KMS-11 (cell line): Measurements from ENCODE around the gene SHC3.

Experiments
- H2AFZ ChIP-seq: fragments of 200-600 bp; sonication (generic); 2 replicates; pipeline ENCODE4 v1.6.1; 2016; ENCODE audit warnings: antibody characterized with exemption, mixed run types, low read depth
- H3K27ac ChIP-seq: fragments of 200-600 bp; sonication (generic); 2 replicates; pipeline ENCODE4 v1.6.1; 2016; ENCODE audit warnings: mild to moderate bottlenecking, mixed run types
- H3K27me3 ChIP-seq: fragments of 200-600 bp; sonication (generic); 2 replicates; pipeline ENCODE4 v1.6.1; 2017; ENCODE audit warnings: mild to moderate bottlenecking, low read depth, mixed run types, moderate library complexity; ENCODE audit not compliant: insufficient read depth
- H3K36me3 ChIP-seq: fragments of 200-600 bp; sonication (generic); 2 replicates; pipeline ENCODE4 v1.6.1; 2017; ENCODE audit warnings: mild to moderate bottlenecking, mixed run types; ENCODE audit not compliant: insufficient read depth
- H3K4me1 ChIP-seq: fragments of 200-600 bp; sonication (generic); 2 replicates; pipeline ENCODE4 v1.6.1; 2016; ENCODE audit warnings: mild to moderate bottlenecking, low read depth, mixed run types; ENCODE audit not compliant: poor library complexity, severe bottlenecking
- H3K4me2 ChIP-seq: fragments of 200-600 bp; sonication (generic); 2 replicates; pipeline ENCODE4 v1.7.0; 2016; ENCODE audit warnings: mild to moderate bottlenecking, mixed run types
- H3K4me3 ChIP-seq: fragments of 200-600 bp; sonication (generic); IDR thresholded peaks from 2 replicates; pipeline ENCODE4 v1.6.1; 2017; ENCODE audit warnings: low read depth, low read length, mixed read lengths; ENCODE audit not compliant: insufficient read depth
- H3K79me2 ChIP-seq: fragments of 200-600 bp; sonication (generic); 2 replicates; pipeline ENCODE4 v1.6.1; 2016; ENCODE audit warnings: low read depth, mixed run types; ENCODE audit not compliant: insufficient read depth
- H3K9ac ChIP-seq: fragments of 200-600 bp; sonication (generic); 2 replicates; pipeline ENCODE4 v1.6.1; 2016; ENCODE audit warnings: mild to moderate bottlenecking, mixed run types
- H4K20me1 ChIP-seq: fragments of 200-600 bp; sonication (generic); 2 replicates; pipeline ENCODE4 v1.6.1; 2016; ENCODE audit warnings: mild to moderate bottlenecking, mixed run types; ENCODE audit not compliant: insufficient read depth
- TF ChIP-seq, protein P1 (sequence below): fragments of 200-600 bp; sonication (generic); conservative IDR thresholded peaks from 2 replicates; pipeline ENCODE4 v1.6.1; 2017; ENCODE audit warnings: low read depth, mild to moderate bottlenecking, antibody characterized with exemption, low read length, moderate library complexity, mixed read lengths

The SHC3 gene

DNA sequence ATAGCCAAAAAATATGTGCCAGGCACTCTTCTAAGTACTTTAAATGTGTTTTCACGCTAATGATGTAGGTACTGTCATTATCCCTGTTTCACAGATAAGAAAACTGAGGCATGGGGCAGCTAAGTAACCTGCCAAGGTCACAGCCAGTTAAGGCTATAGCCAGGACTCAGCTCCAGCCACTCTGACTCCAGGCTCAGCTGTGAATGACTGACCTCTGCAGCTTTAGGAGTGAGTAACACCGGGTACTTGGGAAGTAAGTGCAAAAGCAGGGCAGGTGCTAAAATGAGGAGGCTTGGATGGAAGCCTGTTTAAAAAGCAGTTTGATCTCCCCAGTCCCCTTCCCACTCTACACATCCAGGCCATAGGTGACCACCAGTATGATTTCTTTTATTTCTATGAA lies 10.6 kb upstream of the SHC3 start:
- Histone ChIP-seq H3K4me1 (no peaks in the 10 kb centered on the region), H3K27me3 (no peaks in the 10 kb centered on the region), H3K9ac (no peak overlapping the region), H3K4me3 (no peak overlapping the region), H2AFZ (no peak overlapping the region), H4K20me1 (no peaks in the 10 kb centered on the region), H3K36me3 (no peaks in the 10 kb centered on the region), H3K4me2 (no peak overlapping the region), H3K79me2 (no peaks in the 10 kb centered on the region), H3K27ac (no peak overlapping the region)
- TF ChIP-seq, protein P1, sequence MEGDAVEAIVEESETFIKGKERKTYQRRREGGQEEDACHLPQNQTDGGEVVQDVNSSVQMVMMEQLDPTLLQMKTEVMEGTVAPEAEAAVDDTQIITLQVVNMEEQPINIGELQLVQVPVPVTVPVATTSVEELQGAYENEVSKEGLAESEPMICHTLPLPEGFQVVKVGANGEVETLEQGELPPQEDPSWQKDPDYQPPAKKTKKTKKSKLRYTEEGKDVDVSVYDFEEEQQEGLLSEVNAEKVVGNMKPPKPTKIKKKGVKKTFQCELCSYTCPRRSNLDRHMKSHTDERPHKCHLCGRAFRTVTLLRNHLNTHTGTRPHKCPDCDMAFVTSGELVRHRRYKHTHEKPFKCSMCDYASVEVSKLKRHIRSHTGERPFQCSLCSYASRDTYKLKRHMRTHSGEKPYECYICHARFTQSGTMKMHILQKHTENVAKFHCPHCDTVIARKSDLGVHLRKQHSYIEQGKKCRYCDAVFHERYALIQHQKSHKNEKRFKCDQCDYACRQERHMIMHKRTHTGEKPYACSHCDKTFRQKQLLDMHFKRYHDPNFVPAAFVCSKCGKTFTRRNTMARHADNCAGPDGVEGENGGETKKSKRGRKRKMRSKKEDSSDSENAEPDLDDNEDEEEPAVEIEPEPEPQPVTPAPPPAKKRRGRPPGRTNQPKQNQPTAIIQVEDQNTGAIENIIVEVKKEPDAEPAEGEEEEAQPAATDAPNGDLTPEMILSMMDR, result no peak

GRCh38 chr9:89187950-89188349 lies 9.3 kb upstream of the SHC3 start:
- Histone ChIP-seq H3K4me3 (no peak overlapping the region), H3K9ac (no peak overlapping the region), H3K4me1 (no peaks in the 10 kb centered on the region), H3K27ac (no peak overlapping the region), H3K4me2 (no peak overlapping the region), H2AFZ (no peak overlapping the region), H3K79me2 (no peaks in the 10 kb centered on the region), H3K27me3 (no peaks in the 10 kb centered on the region), H4K20me1 (no peaks in the 10 kb centered on the region), H3K36me3 (no peaks in the 10 kb centered on the region)
- TF ChIP-seq, protein P1, result no peak

GRCh38 chr9:89187541-89187940 lies 8.9 kb upstream of the SHC3 start:
- Histone ChIP-seq H3K27me3 (no peaks in the 10 kb centered on the region), H3K27ac (no peak overlapping the region), H3K36me3 (no peaks in the 10 kb centered on the region), H4K20me1 (no peaks in the 10 kb centered on the region), H3K4me1 (no peaks in the 10 kb centered on the region), H3K4me3 (no peak overlapping the region), H3K4me2 (no peak overlapping the region), H3K79me2 (no peaks in the 10 kb centered on the region), H2AFZ (no peak overlapping the region), H3K9ac (no peak overlapping the region)
- TF ChIP-seq, protein P1, result no peak

DNA sequence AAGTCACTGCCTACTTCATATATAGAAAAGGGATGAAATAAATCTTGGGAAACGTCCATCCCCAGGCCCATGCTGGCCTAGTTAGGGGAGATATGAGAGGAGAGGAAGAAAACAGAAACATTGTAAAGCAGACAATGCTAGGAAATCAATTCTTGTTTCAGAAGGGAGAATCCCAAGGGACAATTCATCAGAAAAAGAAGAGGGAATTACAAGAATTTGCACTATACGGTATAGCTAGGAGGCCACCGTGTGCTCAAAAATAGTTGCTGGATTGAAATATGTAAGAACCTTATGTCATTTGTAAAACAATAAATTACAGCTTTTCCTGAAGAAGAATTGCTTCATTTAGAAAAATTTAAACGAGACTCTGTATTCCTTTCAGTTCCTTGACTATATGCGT lies 8.3 kb upstream of the SHC3 start:
- no peak overlapping the region for H3K4me3 ChIP-seq
- TF ChIP-seq, protein P1, result no peak
- H3K36me3 ChIP-seq, result no peaks in the 10 kb centered on the region
- no peak overlapping the region for H3K9ac ChIP-seq
- H3K4me1 ChIP-seq, result no peaks in the 10 kb centered on the region
- no peaks in the 10 kb centered on the region for H3K27me3 ChIP-seq
- no peak overlapping the region for H2AFZ ChIP-seq
- no peak overlapping the region for H3K4me2 ChIP-seq
- no peaks in the 10 kb centered on the region for H4K20me1 ChIP-seq
- H3K79me2 ChIP-seq, result no peaks in the 10 kb centered on the region
- H3K27ac ChIP-seq, result no peak overlapping the region
